Glomerular visceral epithelial cell (primary cell): Measurements from ENCODE around the gene GLDC.
"Not testable (repeated sequence)": the region's sequence is repeated elsewhere in the genome, so short reads cannot be mapped to it uniquely, and the experiment has no call there.

Experiments used
- DNase-seq: peaks from one replicate; pipeline ENCODE4 v3.0.0-alpha.2; 2016; ENCODE audit errors: extremely low spot score

GLDC gene

DNA sequence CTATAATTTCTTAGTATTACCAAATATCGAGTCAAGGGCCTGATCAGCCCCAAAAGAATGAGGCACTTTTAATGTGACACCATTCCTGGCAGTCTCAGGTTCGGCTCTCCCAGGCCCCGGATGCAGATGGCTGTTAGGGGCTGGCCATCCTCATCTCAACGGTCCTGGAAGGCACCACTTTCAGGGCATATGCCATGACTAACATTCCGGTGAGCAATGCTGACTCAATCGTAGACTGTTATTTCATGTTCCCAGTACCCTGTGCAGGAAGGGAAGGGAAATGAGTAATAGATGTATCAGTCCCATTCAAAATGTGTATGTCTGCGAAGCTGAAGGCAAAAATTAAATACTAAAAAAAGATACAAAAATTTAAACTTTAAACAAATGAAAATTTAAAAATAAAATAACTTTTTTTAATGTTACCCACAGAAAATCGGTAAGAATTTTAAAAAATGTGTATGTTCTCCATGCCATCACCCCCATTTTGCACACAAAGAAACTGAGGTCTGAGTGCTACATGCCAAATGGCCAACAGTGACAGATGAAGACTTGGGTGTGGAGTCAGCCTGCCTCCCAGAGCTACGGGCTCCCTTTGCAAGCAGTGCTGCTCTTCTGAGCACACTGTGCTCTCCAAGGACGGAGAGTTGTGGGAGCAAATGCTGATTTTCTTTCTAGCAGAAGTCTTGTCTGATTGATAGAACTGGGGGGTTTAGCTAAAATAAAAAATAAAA is 79.0 kb downstream of the GLDC start:
- peak; percentile 91 for DNase-seq

DNA sequence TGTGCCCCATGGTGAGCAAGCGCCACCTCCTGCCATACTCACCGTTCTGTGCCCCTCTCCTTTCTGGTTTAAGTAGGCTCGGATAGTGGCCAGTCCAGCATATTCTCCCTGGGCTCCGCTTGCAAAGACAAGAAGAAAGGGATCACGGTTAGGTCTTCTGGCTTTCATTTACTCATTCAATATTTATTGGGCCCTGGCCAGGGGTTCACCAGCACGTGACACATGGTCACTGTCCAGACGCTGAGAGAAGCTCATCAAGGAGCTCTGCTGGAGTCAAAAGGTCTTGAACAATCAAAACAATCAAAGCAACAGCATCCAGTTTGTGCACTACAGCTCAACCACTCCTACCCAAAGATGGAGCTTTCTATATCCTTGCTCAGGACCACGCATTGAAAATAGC is 80.2 kb downstream of the GLDC start:
- no peak for DNase-seq

GRCh38 chr9:6564868-6565267 is 80.7 kb downstream of the GLDC start:
- no peak for DNase-seq

- DNase-seq, result no peak
Observed at GRCh38 chr9:6564360-6564759, 81.2 kb downstream of the GLDC start.

- DNase-seq, result no peak
Observed at GRCh38 chr9:6562871-6563430, 82.6 kb downstream of the GLDC start.

GRCh38 chr9:6562201-6562600 is 83.3 kb downstream of the GLDC start:
- DNase-seq, result no peak

- no peak for DNase-seq
Observed at GRCh38 chr9:6557883-6558616, 87.5 kb downstream of the GLDC start.

DNA sequence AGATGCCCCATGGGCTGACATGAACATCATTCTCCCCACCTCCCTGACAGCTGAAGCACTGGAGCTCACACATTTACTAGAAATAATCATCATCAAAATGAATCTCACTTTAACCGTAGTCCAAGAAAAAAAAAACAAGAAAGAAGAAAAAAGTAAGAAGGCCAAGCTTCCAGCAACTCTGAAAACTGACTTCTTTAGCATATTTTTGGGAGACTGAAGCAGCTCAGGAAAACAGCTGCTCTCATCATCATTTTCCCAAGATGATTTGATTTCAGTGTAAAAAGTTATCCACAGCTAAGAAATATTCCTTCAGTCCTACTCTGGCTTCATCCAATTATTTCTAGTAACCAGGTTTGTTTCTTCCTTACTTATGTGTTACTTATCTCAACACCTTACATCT is 91.7 kb downstream of the GLDC start:
- no peak for DNase-seq

- no peak for DNase-seq
Observed at GRCh38 chr9:6552498-6553121, 92.9 kb downstream of the GLDC start.

DNA sequence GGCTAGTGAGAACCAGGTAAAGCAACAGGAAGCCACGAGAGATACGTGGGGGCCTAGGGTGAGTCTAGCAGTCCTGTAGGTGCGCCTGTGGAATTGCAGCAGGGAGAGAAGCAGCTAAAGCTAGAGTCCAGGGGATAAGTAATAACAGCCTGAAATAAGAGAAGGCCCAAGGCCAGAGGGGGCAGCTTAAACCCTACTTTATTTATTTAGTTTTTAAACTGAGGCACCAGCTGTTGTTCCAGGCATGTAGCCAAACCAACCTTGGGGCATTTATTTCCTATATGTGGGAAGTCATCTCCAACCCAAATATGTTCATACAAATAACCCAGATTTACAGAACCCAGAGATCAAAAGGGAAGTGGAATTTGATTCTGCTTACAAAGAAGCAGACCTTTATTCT is 93.5 kb downstream of the GLDC start:
- DNase-seq, result no peak

GRCh38 chr9:6551136-6551535 is 94.4 kb downstream of the GLDC start:
- no peak for DNase-seq

- DNase-seq, result no peak
Observed at GRCh38 chr9:6549106-6549800, 96.3 kb downstream of the GLDC start.

DNA sequence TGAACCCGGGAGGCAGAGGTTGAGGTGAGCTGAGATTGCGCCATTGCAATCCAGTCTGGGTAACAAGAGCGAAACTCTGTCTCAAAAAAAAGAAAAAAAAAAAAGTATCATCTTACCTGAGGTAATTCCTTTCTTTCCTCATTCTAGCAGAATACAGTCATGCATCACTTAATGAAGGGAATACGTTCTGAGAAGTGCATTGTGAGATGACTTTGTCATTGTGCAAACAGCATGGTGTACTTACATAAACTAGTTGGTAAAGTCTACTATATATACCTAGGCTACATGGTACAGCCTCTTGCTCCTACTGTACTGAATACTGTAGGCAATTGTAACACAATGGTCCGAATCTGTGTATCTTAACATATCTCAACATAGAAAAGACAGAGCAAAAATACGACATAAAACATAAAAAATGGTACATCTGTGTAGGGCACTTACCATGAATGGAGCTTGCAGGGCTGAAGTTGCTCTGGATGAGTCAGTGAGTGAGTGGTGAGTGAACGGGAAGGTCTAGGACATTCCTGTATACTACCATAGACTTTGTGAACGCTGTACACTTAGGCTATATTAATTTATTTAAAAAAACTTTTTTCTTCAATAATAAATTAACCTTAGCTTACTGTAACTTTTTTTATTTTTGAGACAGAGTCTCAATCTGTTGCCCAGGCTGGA is 100.4 kb downstream of the GLDC start:
- no peak for DNase-seq

DNA sequence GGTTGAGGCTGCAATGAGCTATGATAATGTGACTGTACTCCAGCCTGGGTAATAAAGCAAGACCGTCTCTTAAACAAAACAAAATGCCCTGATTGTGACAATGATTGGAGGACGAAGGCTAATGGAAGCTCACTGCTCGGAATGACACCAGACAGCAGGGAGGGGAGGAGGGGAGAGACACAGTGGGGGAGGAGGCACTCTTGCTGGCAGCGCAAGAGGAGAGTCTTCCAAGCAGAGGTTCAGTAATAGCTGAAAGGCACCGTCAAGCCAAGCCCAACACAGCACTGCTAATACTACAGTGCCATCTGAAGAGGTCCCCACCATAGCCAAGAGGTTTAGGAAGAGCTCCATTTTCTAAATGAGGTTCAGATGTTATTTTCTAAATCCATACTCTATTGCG is 102.3 kb downstream of the GLDC start:
- no peak for DNase-seq

DNA sequence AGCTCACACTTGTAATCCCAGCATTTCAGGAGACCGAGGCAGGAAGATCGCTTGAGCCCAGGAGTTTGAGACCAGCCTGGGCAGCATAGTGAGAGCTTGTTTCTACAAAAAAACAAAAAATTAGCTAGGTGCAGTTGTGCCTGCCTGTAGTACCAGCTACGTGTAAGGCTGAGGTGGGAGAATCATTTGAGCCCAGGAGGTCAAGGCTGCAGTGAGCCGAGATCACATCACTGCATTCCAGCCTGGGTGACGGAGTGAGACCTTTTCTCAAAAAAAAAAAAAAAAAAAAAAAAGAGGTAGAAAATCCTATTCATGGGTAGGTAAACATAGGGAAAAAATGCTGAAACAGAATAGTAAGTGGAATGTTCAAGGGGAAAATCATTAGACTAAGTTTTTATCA is 102.9 kb downstream of the GLDC start:
- not testable (repeated sequence) for DNase-seq

DNA sequence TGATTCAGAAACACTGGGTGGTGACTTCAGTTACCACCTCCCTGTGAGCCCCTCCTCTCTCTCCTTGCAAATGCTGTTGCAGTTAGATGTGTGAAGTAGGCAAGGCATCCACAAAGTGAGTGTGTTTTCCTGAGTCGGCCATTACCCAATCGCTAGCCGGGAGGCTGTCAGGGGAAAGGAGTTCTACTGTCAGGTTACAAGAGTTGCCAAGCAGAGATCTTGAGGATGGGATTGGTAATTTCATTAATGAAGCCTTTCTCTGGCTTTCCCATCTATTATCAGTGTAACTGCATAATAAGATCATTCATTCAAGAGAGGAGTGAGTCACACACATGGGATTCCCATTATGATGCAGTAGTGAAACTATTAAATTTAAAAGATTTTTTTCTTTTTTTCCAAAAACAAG is 106.9 kb downstream of the GLDC start:
- DNase-seq, result no peak

DNA sequence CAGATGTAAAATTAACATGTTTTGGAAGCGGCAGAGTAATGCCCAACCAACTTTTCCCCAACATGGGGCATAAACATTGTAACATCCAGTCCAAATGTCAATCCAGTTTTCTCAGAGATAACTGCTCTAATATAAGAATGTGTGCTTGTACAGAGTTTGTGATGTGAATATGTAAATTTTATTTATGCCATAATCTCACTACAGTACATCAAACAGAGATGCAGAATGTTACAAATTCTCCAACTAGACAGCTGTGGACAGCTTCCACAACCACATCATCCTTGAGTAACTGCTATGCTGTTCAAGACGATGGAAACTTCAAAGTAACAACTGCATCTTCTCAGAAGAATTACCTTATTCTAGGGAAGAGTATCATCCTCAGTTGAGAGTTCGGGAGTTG is 109.9 kb downstream of the GLDC start:
- no peak for DNase-seq

- DNase-seq, result no peak
Observed at GRCh38 chr9:6525326-6526045, 120.0 kb downstream of the GLDC start.

GRCh38 chr9:6522263-6522662 is 123.3 kb downstream of the GLDC start:
- no peak for DNase-seq

DNA sequence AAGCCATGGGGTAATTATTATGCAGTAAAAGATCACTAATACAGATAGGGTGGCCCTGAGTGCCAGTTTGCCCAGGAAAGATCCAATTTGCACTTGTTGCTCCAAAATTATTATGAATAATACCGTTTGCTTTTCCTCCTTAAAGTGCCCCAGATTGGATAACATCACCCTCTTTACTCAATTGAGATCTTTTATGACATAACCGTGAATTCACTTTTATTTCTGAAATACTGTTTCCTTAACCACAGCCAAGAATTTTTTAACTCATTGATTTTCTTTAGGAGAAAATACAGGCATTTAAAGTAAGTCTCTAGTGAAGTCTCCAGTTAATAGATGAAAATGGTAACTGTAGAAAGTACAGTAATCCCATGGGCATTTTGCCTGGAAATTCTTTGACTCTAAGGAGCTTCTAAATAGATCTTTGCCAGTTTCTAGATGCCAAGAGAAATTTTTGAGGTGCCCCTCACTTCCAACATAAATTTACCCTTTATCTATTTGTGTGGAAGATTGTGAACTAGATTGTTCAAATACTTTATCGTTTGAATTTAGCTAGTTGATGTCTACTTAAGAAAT is 133.4 kb downstream of the GLDC start:
- no peak for DNase-seq

DNA sequence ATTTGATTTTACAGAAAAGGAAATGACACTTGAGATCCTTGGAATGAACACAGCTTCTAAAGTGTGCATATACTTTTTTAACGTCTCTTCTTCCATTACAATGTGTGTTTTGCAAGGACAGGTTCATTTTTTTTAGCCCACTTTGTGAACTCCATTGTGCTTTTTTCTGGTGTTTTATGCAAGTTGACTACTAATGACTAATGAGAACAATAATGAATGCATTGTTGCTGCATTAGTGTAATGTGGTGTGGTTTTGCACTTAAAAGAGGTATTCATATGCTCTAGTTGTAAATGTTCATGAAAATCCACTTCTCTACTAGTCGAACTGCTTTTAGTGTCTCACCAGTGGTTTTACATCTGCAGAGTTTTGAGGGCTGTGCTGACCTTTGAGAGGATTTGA is 139.0 kb downstream of the GLDC start:
- no peak for DNase-seq
